Measurements from ENCODE around the gene ATP2A1.

- TF ChIP-seq POLR2A (IDR thresholded peaks at IDR 0.05) (no peak), POLR2AphosphoS5 (IDR thresholded peaks at IDR 0.05; ENCODE audit: insufficient read depth in 1 of 2, low read depth in 1 of 2) (no peak)
Observed at GRCh38 chr16:28875134-28876018, 2.9 kb upstream of the ATP2A1 start.

Data from vagina (tissue), 2 donors.